HCEC 1CT (cell line): ENCODE results near the gene KCNH4.
A peak's percentile ranks its signal among the peaks of the same experiment; 100 is the strongest.
"Not testable (repeated sequence)": the region's sequence is repeated elsewhere in the genome, so short reads cannot be mapped to it uniquely, and the experiment has no call there.

Experiments used
- DNase-seq: peaks from one replicate; pipeline ENCODE4 v3.0.0-alpha.2; 2017

KCNH4 gene

DNA sequence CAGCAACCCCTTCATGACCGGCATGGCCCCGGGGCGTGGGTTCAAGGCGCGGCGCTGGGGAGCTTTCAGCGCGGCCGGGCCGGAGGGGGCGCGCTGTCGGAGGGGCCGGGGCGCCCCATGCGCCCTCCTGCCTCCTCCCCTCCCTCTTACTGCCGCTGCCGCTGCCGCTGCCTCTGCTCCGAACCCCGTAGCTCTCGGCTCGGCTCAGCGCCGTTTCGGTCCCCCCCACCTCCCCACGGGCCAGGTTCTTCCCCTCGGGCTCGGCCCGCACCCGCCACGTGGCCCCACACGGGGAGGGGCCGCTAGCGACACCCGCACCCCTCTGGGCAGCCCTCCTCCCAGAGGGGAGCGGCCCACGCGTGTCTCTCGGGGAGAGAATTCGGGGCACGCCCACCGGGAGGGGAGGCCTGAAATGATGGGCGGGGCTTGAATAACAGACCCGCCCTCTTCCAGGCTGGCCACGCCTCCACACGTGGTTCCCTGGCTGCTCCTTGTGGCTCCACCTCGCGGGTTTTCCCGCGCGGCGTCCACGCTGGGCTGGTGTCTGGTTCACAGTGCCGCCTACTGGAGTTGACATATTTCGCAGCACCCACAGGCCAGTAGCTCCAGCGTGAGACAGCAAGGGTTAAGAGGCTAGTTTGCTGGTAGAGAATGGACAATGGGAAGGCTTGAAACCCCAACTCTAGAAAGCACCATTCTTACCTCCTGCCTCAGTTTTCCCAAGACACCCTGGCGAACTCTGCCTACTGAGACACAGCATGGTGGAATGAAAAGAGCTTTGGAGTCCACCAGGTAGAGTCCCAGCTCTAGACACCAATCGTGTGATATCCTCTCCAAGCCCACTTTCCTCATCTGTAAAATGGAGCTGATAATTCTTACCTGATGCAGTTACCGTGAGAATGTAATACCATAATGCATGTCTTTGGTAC lies at the start of gene KCNH4:
Gene KCNH4, minus strand, starts transcription at position 221 of the 929 bp plus-strand sequence. Its CDS starts 197 bp downstream, at position 24.
- DNase-seq: peak; percentile 50

DNA sequence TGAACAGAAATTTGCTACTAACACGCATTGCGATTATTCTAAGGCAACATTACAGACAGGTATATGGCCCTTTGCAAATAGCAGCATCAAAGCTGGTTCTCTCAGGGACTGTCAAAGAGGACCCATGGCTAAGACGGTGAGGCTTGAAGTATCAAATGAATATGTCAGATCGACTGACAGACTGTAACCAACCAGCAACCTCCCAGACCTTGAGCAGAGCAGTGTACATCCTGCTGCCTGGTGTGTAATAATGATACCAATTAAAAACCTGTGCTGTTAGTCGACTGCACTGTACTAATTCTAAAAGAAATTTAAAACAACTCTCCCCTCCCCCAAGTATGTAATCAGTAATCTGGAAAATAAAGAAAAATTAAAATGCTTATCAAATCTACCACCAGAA lies 49.3 kb upstream of the KCNH4 start:
- no peak for DNase-seq

DNA sequence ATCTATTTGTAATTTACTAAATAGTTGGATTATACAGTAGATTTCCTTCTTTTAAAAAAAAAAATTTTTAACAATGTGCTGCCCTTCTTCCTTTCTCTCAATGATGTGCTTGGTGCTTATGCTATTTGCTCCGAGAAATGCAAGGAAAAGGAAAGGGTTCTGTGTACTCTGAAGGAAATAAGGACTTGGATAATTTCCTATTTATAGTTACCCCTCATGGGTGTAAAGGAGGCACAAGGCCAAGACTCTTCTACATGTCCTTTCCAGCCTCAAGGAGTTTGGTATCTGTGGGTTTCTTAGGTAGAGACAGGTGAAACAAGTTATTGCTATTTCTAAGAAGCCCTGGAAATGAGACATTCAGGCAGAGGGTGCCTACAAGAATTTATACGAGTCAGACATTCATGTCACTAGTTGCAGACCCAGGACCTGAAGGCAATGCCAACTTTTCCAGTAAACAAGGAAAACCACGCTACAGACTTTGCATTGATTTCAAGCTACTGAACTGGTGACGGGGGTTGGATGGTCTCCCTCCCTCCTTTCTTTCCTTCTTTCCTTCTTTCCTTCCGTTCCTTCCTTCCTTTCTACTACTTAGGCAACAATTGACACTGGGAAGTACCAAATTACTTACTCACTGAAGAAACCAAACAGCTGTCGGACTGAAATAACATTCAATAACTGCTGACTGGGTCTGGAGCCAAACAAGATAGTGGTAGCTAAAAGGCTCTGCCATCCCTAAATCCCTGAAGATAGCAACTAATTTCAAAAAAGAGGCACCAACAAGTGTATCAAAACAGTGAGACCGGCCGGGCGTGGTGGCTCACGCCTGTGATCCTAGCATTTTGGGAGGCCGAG lies 47.1 kb upstream of the KCNH4 start:
- peak; percentile 23 for DNase-seq

GRCh38 chr17:42225646-42226045 lies 44.7 kb upstream of the KCNH4 start:
- DNase-seq: no peak

DNA sequence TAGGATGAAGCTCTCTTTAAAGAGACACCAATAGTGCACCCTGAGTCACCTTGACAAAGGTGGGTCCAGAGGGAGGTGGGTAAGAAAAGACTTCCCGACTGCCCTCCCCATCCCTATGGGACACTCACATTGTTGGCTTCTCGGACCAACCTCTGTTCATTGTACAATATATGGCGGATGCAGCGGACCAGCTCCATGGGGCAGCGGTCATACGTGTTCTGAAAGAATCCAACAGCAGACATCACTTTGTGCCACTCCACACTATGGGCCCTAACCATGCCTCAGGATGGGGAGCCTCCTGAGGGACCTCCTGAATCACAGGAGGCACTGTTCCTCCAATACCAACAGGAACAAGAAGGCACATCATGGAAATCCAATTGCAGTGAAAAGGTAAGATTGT lies 43.7 kb upstream of the KCNH4 start:
- no peak for DNase-seq

GRCh38 chr17:42221886-42222745 lies 41.2 kb upstream of the KCNH4 start:
- DNase-seq: peak; percentile 59

DNA sequence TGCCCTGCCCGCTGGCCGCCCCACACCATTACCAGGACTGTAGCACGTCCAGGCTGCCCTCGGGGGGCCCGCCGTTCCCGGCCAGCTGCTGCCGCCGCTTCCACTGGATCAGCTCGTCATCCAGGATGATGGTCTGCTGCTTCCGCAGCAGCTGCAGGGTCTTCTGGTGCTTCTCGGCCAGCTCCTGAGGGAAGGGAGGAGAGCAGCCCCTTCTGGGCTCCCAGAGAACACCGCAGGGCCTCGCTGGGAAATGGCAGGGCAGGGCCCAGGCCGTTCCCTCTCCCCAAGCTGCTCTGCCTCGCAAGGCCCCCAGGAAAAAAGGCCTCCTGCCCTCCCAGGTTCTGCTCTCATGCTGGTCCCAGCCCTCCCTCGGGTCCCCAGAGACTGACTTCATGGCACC lies 38.3 kb upstream of the KCNH4 start:
- DNase-seq: not testable (repeated sequence)

- no peak for DNase-seq
Measured at GRCh38 chr17:42214156-42214555, 33.2 kb upstream of the KCNH4 start.

DNA sequence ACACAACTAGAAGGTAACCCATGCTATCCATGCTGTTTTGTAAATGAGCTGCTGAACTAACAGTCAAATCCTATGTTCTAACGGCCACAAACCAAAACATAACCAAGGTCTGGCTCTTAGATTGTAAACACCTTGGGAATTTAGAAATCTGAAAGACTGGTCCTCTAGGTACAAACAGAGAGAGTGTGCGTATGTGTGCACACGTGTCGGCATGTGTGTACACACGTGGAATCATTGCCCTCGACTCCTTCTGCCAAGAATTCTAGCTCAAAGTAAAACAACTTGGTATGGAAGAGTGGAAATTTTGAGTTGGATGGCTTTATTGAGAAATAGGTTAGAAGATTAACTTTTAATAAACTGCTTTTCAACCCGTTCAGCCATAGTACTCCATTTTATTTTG lies 31.4 kb upstream of the KCNH4 start:
- no peak for DNase-seq

DNA sequence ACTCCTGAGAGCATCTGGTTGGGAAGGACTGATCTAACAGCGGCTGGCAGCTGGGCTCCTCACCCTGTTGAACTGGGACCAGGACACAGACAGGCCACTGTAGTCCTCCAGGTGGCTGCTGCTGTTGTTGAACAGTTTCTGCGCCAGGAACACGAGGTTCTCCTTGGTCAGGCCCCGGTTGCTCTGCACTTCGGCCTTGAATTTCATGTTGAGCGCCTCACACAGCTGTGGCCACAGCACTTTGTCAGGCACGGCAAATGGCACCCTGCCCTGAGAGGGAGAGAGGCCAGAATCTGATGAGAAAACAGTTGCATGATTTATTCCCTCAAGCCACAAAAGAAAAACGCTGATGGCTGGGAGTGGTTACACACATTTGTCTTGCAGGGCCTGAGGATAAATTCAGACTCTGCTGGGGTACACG lies 31.0 kb upstream of the KCNH4 start:
- DNase-seq: not testable (repeated sequence)

- no peak for DNase-seq
Measured at GRCh38 chr17:42210046-42210445, 29.1 kb upstream of the KCNH4 start.

DNA sequence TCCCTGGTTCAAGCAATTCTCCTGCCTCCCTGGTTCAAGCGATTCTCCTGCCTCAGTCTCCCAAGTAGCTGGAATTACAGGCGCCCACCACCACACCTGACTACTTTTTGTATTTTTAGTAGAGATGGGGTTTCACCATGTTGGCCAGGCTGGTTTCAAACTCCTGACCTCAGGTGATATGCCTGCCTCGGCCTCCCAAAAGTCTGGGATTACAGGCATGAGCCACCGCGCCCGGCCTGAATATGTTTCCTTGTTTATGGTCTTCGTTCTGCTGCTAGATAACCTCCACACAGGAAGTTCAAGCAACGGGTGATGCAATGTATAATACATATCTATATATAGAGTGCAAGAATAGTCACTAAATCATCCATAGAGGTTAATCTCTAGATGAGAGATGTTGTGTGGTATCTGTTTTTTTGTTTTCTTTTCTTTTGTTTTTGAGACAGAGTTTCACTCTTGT lies 25.2 kb upstream of the KCNH4 start:
- DNase-seq: not testable (repeated sequence)

- DNase-seq: no peak
Measured at GRCh38 chr17:42203354-42203753, 22.4 kb upstream of the KCNH4 start.

GRCh38 chr17:42202696-42203095 lies 21.8 kb upstream of the KCNH4 start:
- no peak for DNase-seq

DNA sequence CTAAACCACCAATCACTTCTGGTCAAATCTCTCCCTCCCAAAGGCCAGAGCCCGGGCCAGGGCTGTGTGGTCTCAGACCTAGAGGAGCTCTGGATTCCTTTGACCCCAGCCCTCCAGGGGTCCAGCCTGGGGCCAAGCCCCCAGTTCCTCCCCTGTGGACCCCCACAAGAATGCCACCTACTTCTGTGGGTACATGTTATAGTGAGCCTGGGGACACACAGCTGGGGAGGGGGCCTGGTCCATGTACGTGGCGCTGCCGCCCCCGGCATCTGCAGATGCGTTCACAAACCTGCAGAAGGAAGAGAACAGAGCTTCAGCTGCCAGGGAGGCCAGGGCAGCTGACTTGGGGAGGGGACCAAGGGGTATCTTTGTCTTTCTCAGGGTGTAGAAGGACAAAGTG lies 21.2 kb upstream of the KCNH4 start:
- no peak for DNase-seq

- no peak for DNase-seq
Measured at GRCh38 chr17:42201458-42201772, 20.5 kb upstream of the KCNH4 start.

DNA sequence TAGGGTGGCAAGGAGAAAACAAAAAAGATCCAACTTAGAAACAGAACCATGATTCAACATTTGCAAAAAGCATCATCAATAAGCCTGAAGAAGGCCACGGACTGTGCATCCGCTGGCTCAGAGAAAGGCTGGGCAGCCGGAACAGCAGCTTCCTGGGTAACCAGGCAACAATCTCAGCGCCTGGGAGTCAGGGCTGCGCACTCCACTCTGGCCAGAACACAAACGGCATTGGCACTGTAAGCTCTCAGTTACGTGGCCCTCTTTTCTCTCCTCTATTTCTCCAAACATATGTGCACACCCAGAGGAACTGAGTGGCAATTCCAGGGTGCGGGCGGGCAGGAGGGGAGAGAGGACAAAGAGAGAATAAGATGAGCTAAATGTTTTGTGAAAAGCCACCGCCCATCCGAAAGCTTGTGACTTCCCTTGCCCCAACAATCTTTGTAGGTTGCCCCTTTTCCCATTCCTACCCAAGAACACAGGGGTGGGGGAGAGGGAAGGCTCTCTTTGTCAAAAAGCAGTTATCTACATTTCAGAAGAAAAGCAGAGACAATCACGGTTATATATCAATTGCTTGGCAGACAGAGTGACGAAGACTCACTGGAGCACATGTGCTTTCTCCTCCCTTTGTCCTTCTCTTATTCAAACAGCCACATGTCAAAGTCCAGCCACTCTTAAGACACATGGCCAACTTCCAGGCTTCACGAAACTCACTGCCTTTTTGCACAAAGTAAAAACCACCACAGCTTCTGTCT lies 19.9 kb upstream of the KCNH4 start:
- no peak for DNase-seq

GRCh38 chr17:42199416-42200011 lies 18.6 kb upstream of the KCNH4 start:
- no peak for DNase-seq

- DNase-seq: no peak
Measured at GRCh38 chr17:42198897-42199296, 18.0 kb upstream of the KCNH4 start.

- DNase-seq: no peak
Measured at GRCh38 chr17:42197564-42198156, 16.7 kb upstream of the KCNH4 start.
